CD4-positive, alpha-beta T cell (primary cell): ENCODE results near the gene MED15. TPM values are rescaled to one million over a fixed set of nuclear protein-coding genes. Genes with fewer than 3 reads are reported as not detected.

ENCODE experiments used
- ATAC-seq: fragments of 200-7000 bp; cut with Tn5 transposase; one replicate; pipeline ENCODE4 v1.10.0; 2022; ENCODE audit warnings: mild to moderate bottlenecking; ENCODE audit not compliant: poor library complexity
- CTCF ChIA-PET: fragments of 350-600 bp; sonication (Branson Sonifier 250); formaldehyde crosslinking; loops from one replicate; lab custom pipeline; 2021; ENCODE audit warnings: antibody characterized with exemption, inconsistent platforms; lab: Charles Lee
- POLR2A ChIA-PET: fragments of 350-600 bp; sonication (Branson Sonifier 250); formaldehyde crosslinking; loops from one replicate; lab custom pipeline; 2021; ENCODE audit warnings: antibody characterized with exemption, inconsistent platforms; lab: Charles Lee
- DNase-seq, 14 experiments: peaks; one replicate each; pipeline ENCODE4 v3.0.0-alpha.2; 2013 to 2020; ENCODE audit warnings: mixed read lengths in 2 of 14
- H3K27ac ChIP-seq, 2 donors: one replicate each; pipeline versions ENCODE4 v1.5.1 to v1.7.0; 2013; ENCODE audit warnings: low read length in 2 of 2, low read depth in 1 of 2, mild to moderate bottlenecking in 1 of 2
- H3K27me3 ChIP-seq, 2 experiments: 1 replicate in 1 of 2; 2 replicates in 1 of 2; pipeline versions ENCODE4 v1.6.1 to v1.7.0; 2013; ENCODE audit warnings: low read length in 2 of 2, control low read depth in 1 of 2, mild to moderate bottlenecking in 1 of 2, moderate library complexity in 1 of 2; ENCODE audit not compliant: insufficient read depth in 2 of 2, control insufficient read depth in 1 of 2
- H3K36me3 ChIP-seq: one replicate; pipeline ENCODE4 v1.6.1; 2013; ENCODE audit warnings: low read length, control low read depth; ENCODE audit not compliant: insufficient read depth
- H3K4me1 ChIP-seq: one replicate; pipeline ENCODE4 v1.6.1; 2013; ENCODE audit warnings: low read length, control low read depth; ENCODE audit not compliant: insufficient read depth
- H3K4me3 ChIP-seq: one replicate; pipeline ENCODE4 v1.5.1; 2013; ENCODE audit warnings: mild to moderate bottlenecking, low read length, moderate library complexity
- H3K9me3 ChIP-seq, 2 experiments: 1 replicate in 1 of 2; 2 replicates in 1 of 2; pipeline versions ENCODE4 v1.6.1 to v1.7.0; 2013; ENCODE audit warnings: low read length in 2 of 2, mild to moderate bottlenecking in 2 of 2, control low read depth in 1 of 2, moderate library complexity in 1 of 2; ENCODE audit not compliant: control insufficient read depth in 1 of 2, insufficient read depth in 1 of 2
- H3K27ac Mint-ChIP-seq: one replicate; pipeline ENCODE4 v1.8.0; 2020; ENCODE audit warnings: mixed read lengths
- H3K27me3 Mint-ChIP-seq: one replicate; pipeline ENCODE4 v1.8.0; 2021; ENCODE audit warnings: mixed read lengths
- H3K36me3 Mint-ChIP-seq: one replicate; pipeline ENCODE4 v1.8.0; 2021; ENCODE audit warnings: low read depth, mixed read lengths
- H3K4me1 Mint-ChIP-seq: one replicate; pipeline ENCODE4 v1.8.0; 2021; ENCODE audit warnings: low read depth, mixed read lengths
- H3K4me3 Mint-ChIP-seq: one replicate; pipeline ENCODE4 v1.8.0; 2020; ENCODE audit warnings: mild to moderate bottlenecking, mixed read lengths
- H3K9me3 Mint-ChIP-seq: one replicate; pipeline ENCODE4 v1.8.0; 2020; ENCODE audit warnings: mixed read lengths
- intact Hi-C, 2 experiments: fragments of 100-400 bp; cut with DNase I in 1 of 2; cut with micrococcal nuclease in 1 of 2; formaldehyde crosslinking; loops; one replicate each; pipeline versions ENCODE4 v1.15.1 to v1.9.0; 2023 to 2025; cut with DNase I, micrococcal nuclease
- total RNA-seq, 174 experiments: library from RNA in 2 of 174; stranded (reverse) in 2 of 174; gene quantifications; one replicate each; pipeline ENCODE4 v1.2.3 and lab custom pipeline; 2021 to 2026
- TF ChIP-seq, protein P1 (sequence below): fragments of 200-600 bp; IDR thresholded peaks from one replicate; pipeline ENCODE4 v1.8.0; 2022; ENCODE audit warnings: antibody characterized with exemption, mild to moderate bottlenecking

MED15 gene
- total RNA-seq, 2 experiments from 2014 or later = 181 to 191 TPM

- no peaks in the 10 kb centered on the region for H3K27me3 ChIP-seq
- H3K27ac Mint-ChIP-seq = peak overlapping the region; percentile 74
- intact Hi-C loops = loop anchor here in 1 of 2 experiments (5.0 kb wide), 1 partner anchor 43 kb away; no protein-coding TSS in a partner anchor
- ChIA-PET CTCF (interaction anchor here (1.5 to 2.6 kb wide), 4 partner anchors 12 to 43 kb away, joined by 3 to 20 read pairs (median 6); no protein-coding TSS in a partner anchor), POLR2A (interaction anchor here (0.6 to 3.4 kb wide), 10 partner anchors 11 to 393 kb away, joined by 3 to 17 read pairs (median 6); partner anchors contain the start of gene MED15)
- ATAC-seq (peak; percentile 59), DNase-seq (peak in 5 of 14 experiments; percentile 16 to 67 (median 37))
- H3K27me3 Mint-ChIP-seq = no peaks in the 10 kb centered on the region
- peak overlapping the region in 1 of 2 donors; percentile 42 for H3K27ac ChIP-seq
- peak overlapping the region; percentile 68 for H3K4me3 Mint-ChIP-seq
- peaks cover 55% of the 10 kb centered on the region for H3K4me1 ChIP-seq
- peaks cover 67% of the 10 kb centered on the region for H3K36me3 Mint-ChIP-seq
- no peaks in the 10 kb centered on the region for H3K9me3 ChIP-seq
- TF ChIP-seq, protein P1, sequence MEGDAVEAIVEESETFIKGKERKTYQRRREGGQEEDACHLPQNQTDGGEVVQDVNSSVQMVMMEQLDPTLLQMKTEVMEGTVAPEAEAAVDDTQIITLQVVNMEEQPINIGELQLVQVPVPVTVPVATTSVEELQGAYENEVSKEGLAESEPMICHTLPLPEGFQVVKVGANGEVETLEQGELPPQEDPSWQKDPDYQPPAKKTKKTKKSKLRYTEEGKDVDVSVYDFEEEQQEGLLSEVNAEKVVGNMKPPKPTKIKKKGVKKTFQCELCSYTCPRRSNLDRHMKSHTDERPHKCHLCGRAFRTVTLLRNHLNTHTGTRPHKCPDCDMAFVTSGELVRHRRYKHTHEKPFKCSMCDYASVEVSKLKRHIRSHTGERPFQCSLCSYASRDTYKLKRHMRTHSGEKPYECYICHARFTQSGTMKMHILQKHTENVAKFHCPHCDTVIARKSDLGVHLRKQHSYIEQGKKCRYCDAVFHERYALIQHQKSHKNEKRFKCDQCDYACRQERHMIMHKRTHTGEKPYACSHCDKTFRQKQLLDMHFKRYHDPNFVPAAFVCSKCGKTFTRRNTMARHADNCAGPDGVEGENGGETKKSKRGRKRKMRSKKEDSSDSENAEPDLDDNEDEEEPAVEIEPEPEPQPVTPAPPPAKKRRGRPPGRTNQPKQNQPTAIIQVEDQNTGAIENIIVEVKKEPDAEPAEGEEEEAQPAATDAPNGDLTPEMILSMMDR = no peak
- H3K9me3 Mint-ChIP-seq = no peaks in the 10 kb centered on the region
- H3K4me1 Mint-ChIP-seq = peaks cover 65% of the 10 kb centered on the region
- no peak overlapping the region for H3K4me3 ChIP-seq
- H3K36me3 ChIP-seq = peaks cover 47% of the 10 kb centered on the region
These were observed 16.6 kb downstream of the MED15 start for GRCh38 chr22:20524004-20524481.

- peaks cover 61% of the 10 kb centered on the region for H3K4me1 Mint-ChIP-seq
- H3K27ac Mint-ChIP-seq = peak overlapping the region; percentile 74
- Histone ChIP-seq H3K36me3 (peaks cover 37% of the 10 kb centered on the region), H3K27me3 (no peaks in the 10 kb centered on the region), H3K4me1 (peaks cover 48% of the 10 kb centered on the region), H3K4me3 (no peak overlapping the region), H3K27ac (no peak overlapping the region), H3K9me3 (no peaks in the 10 kb centered on the region)
- DNase-seq (no peak), ATAC-seq (no peak)
- TF ChIP-seq, protein P1 = no peak
- no peaks in the 10 kb centered on the region for H3K9me3 Mint-ChIP-seq
- ChIA-PET CTCF (interaction anchor here (2.1 to 2.6 kb wide), 3 partner anchors 17 to 42 kb away, joined by 6 to 20 read pairs (median 7); partner anchors contain the start of gene MED15), POLR2A (interaction anchor here (2.1 to 3.4 kb wide), 3 partner anchors 33 to 44 kb away, joined by 6 to 17 read pairs (median 9); no protein-coding TSS in a partner anchor)
- H3K27me3 Mint-ChIP-seq = no peaks in the 10 kb centered on the region
- intact Hi-C loops = no loop called here
- H3K36me3 Mint-ChIP-seq = peaks cover 59% of the 10 kb centered on the region
- H3K4me3 Mint-ChIP-seq = no peak overlapping the region
These were observed 17.6 kb downstream of the MED15 start for GRCh38 chr22:20525048-20525447.

- POLR2A ChIA-PET = interaction anchor here (0.9 to 1.2 kb wide), 2 partner anchors 23 to 41 kb away, joined by 3 read pairs; no protein-coding TSS in a partner anchor
- H3K27ac Mint-ChIP-seq = peak overlapping the region; percentile 52
- no peaks in the 10 kb centered on the region for H3K9me3 Mint-ChIP-seq
- Histone ChIP-seq H3K27me3 (no peaks in the 10 kb centered on the region), H3K27ac (no peak overlapping the region), H3K36me3 (peaks cover 36% of the 10 kb centered on the region), H3K4me3 (no peak overlapping the region), H3K4me1 (peaks cover 53% of the 10 kb centered on the region), H3K9me3 (no peaks in the 10 kb centered on the region)
- ATAC-seq (no peak), DNase-seq (no peak)
- H3K4me3 Mint-ChIP-seq = no peak overlapping the region
- H3K27me3 Mint-ChIP-seq = no peaks in the 10 kb centered on the region
- CTCF ChIA-PET = interaction anchor here (1.2 to 2.1 kb wide), 3 partner anchors 15 to 38 kb away, joined by 4 to 7 read pairs (median 7); partner anchors contain the start of gene MED15
- peaks cover 58% of the 10 kb centered on the region for H3K36me3 Mint-ChIP-seq
- intact Hi-C loops = no loop called here
- TF ChIP-seq, protein P1 = no peak
- peaks cover 65% of the 10 kb centered on the region for H3K4me1 Mint-ChIP-seq
These were observed 18.9 kb downstream of the MED15 start for GRCh38 chr22:20526305-20526627.
